GM10248 (cell line): ENCODE data around the gene MARCHF7.
"Not testable (repeated sequence)": the region's sequence is repeated elsewhere in the genome, so short reads cannot be mapped to it uniquely, and the experiment has no call there.

Experiments used
- CTCF ChIA-PET: fragments of 300-600 bp; sonication (Branson Sonifier 250); formaldehyde crosslinking; extraction: SDS; loops from one replicate; lab custom pipeline; 2021; ENCODE audit warnings: antibody characterized with exemption; lab: Yijun Ruan, JAX
- POLR2A ChIA-PET: fragments of 350-650 bp; sonication (Branson Sonifier 250); formaldehyde crosslinking; extraction: SDS; loops from one replicate; lab custom pipeline; 2020; ENCODE audit warnings: antibody characterized with exemption; lab: Yijun Ruan, JAX
- DNase-seq: peaks from one replicate; pipeline ENCODE4 v3.0.0; 2012; ENCODE audit errors: extremely low spot score
- CTCF ChIP-seq: IDR thresholded peaks from 2 replicates; pipeline ENCODE4 v1.5.1; 2012; ENCODE audit warnings: mild to moderate bottlenecking, low read depth; ENCODE audit errors: extremely low read depth, missing control alignments, control extremely low read depth

Gene MARCHF7

GRCh38 chr2:159712143-159712928 is at the start of gene MARCHF7:
Gene MARCHF7, plus strand, starts transcription at chr2:159712506. Its CDS starts 16,517 bp downstream, at chr2:159729023.
- POLR2A ChIA-PET, result interaction anchor here (1.6 to 1.7 kb wide), 2 partner anchors 13 to 98 kb away, joined by 5 to 12 read pairs; no protein-coding TSS in a partner anchor
- TF ChIP-seq CTCF, result peak; percentile 79
- peak; percentile 98 for DNase-seq
- CTCF ChIA-PET, result interaction anchor here (0.9 to 2.2 kb wide), 9 partner anchors 9 to 196 kb away, joined by 3 to 17 read pairs (median 6); partner anchors contain the start of gene BAZ2B

GRCh38 chr2:159667423-159667822 is 44.9 kb upstream of the MARCHF7 start:
- DNase-seq, CTCF ChIA-PET, POLR2A ChIA-PET: not testable (repeated sequence)

GRCh38 chr2:159671047-159671446 is 41.3 kb upstream of the MARCHF7 start:
- no peak for TF ChIP-seq CTCF
- ChIA-PET CTCF (no interaction called here), POLR2A (no interaction called here)

GRCh38 chr2:159677654-159678053 is 34.7 kb upstream of the MARCHF7 start:
- CTCF ChIA-PET, result interaction anchor here (1.3 to 1.7 kb wide), 2 partner anchors 21 to 56 kb away, joined by 3 to 4 read pairs; no protein-coding TSS in a partner anchor
- DNase-seq, result no peak
- peak; percentile 22 for TF ChIP-seq CTCF
- POLR2A ChIA-PET, result no interaction called here

More at GRCh38 chr2:159671047-159671446, 41.3 kb upstream of the MARCHF7 start:
- DNase-seq, result no peak

GRCh38 chr2:159680692-159681091 is 31.6 kb upstream of the MARCHF7 start:
- CTCF ChIA-PET, result no interaction called here
- TF ChIP-seq CTCF, result no peak
- no peak for DNase-seq
- POLR2A ChIA-PET, result no interaction called here

- POLR2A ChIA-PET, result no interaction called here
These were observed 28.5 kb upstream of the MARCHF7 start for GRCh38 chr2:159683817-159684216.

More at GRCh38 chr2:159683817-159684216, 28.5 kb upstream of the MARCHF7 start:
- DNase-seq, result no peak
- CTCF ChIA-PET, result interaction anchor here (1.0 to 1.6 kb wide), 5 partner anchors 13 to 327 kb away, joined by 3 to 4 read pairs (median 3); no protein-coding TSS in a partner anchor
- TF ChIP-seq CTCF, result no peak
